ENCODE results near the gene CAMK2A.

CAMK2A gene

DNA sequence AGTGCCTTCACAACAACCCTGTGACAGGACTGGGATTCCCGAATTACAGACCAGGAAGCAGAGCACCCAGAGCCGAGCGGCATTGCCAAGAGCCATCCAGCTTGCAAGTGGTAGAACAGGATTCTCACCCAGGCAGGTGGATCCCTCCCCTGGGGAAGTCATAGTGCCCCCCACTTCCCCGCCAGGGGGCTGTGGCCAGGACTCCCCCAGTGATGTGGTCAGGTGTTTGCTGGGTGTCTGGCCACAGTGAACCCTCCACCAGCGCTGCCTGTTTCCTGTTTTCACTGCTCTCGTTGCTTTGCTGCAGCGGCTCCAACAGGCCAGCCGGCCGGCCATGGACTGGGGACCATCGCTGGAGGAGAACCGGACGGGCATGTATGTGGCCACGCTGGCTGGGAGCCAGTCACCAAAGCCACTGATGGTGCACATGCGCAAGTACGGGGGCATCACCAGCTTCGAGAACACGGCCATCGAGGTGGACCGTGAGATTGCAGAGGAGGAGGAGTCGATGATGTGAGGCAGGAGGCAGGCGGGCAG lies 80.4 kb downstream of the CAMK2A start:
- no peaks in the 10 kb centered on the region for H3K4me1 ChIP-seq (ENCODE audit: control insufficient read depth, insufficient read depth, low read length)
- POLR2A ChIA-PET, result no interaction called here

DNA sequence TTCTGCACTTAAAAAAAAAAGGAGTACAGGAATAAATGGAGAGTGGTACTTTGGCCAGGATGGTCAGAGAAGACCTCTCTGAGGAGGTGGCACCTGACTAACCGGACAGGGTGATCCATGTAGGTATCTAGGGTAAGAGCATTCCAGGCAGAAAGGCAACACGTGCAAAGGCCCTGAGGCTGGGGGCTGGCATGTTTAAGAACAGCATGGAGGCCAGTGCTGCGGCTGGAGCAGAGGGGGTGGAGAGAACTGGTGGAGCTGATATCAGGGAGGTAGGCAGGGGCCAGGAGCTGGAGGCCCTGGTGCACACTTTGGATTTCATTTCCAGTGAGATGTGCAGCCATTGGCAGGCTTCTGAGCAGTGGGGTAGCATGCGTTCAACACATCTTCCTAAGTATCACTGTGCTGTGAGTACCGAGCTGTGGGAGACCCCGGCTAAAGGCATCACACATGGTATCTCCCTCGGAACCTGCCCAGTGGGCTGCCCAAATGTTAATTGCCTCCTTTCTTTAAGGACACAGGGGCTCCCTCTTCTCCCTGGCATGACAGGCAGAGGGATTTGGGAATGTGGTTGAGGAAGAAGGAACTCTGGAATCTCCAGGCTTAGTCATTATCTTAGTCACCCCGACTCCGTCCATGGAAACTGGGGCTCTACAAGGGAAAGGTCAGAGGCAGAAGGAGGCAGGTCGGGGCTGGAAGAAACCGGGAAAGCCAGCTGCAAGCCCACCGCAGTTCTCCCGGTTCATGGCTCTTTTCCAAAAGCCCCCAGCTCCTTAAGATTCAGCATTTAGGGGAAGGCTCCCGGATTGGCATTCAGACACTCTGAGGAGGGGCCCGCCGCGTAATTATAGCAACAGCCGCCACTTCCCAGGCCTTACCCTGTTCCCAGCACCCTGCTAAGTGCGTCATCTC lies 81.1 kb downstream of the CAMK2A start:
- TF ChIP-seq ZNF214 (tag by site-specific recombination; IDR thresholded peaks at IDR 0.05; ENCODE audit: borderline replicate concordance), result no peak
- no peak for TF ChIP-seq ZBTB11 (tag by site-specific recombination; conservative IDR thresholded peaks at IDR 0.05; ENCODE audit: low read depth)
- TF ChIP-seq KLF16 (tag by site-specific recombination; IDR thresholded peaks at IDR 0.05), result no peak
- no peak for TF ChIP-seq ZBTB20 (tag by site-specific recombination; IDR thresholded peaks at IDR 0.05)
- TF ChIP-seq ZNF48 (tag by site-specific recombination; IDR thresholded peaks at IDR 0.05), result no peak
- TF ChIP-seq ZNF623 (tag by site-specific recombination; IDR thresholded peaks at IDR 0.05), result peak; percentile 94
- TF ChIP-seq RBAK (tag by site-specific recombination; IDR thresholded peaks at IDR 0.05), result no peak
- TF ChIP-seq ZBTB44 (tag by site-specific recombination; IDR thresholded peaks at IDR 0.05), result no peak
- TF ChIP-seq, protein P1, sequence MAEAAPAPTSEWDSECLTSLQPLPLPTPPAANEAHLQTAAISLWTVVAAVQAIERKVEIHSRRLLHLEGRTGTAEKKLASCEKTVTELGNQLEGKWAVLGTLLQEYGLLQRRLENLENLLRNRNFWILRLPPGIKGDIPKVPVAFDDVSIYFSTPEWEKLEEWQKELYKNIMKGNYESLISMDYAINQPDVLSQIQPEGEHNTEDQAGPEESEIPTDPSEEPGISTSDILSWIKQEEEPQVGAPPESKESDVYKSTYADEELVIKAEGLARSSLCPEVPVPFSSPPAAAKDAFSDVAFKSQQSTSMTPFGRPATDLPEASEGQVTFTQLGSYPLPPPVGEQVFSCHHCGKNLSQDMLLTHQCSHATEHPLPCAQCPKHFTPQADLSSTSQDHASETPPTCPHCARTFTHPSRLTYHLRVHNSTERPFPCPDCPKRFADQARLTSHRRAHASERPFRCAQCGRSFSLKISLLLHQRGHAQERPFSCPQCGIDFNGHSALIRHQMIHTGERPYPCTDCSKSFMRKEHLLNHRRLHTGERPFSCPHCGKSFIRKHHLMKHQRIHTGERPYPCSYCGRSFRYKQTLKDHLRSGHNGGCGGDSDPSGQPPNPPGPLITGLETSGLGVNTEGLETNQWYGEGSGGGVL (tag by site-specific recombination; IDR thresholded peaks at IDR 0.05), result no peak
- Histone ChIP-seq H3K27ac (ENCODE audit: extremely low read depth, low read depth, low read length) (no peak overlapping the region), H3K36me3 (ENCODE audit: control insufficient read depth in 2 of 2, insufficient read depth in 1 of 2, low read length in 2 of 2) (no peaks in the 10 kb centered on the region), H3K9me3 (ENCODE audit: control insufficient read depth, insufficient read depth, low read depth, low read length) (no peaks in the 10 kb centered on the region), H3K4me1 (ENCODE audit: control insufficient read depth, insufficient read depth, low read length) (no peaks in the 10 kb centered on the region), H3K4me3 (ENCODE audit: low read depth, low read length) (no peak overlapping the region)
- POLR2A ChIA-PET, result no interaction called here
- CTCF ChIA-PET, result interaction anchor here (0.6 to 1.1 kb wide), 3 partner anchors 48 to 912 kb away, joined by 3 to 5 read pairs (median 3); no protein-coding TSS in a partner anchor

More for the DNA sequence above, 80.4 kb downstream of the CAMK2A start:
- Histone ChIP-seq H3K9me3 (ENCODE audit: control insufficient read depth, insufficient read depth, low read depth, low read length) (no peaks in the 10 kb centered on the region), H3K4me3 (ENCODE audit: low read depth, low read length) (no peak overlapping the region), H3K27ac (ENCODE audit: extremely low read depth, low read depth, low read length) (no peak overlapping the region), H3K36me3 (ENCODE audit: control insufficient read depth in 2 of 2, insufficient read depth in 1 of 2, low read length in 2 of 2) (no peaks in the 10 kb centered on the region)
- CTCF ChIA-PET, result interaction anchor here (0.7 kb wide), 1 partner anchor 601 kb away, joined by 3 read pairs; no protein-coding TSS in a partner anchor
- TF ChIP-seq ZNF747 (tag by site-specific recombination; IDR thresholded peaks at IDR 0.05), result no peak
- no peak for TF ChIP-seq ZNF391 (tag by site-specific recombination; IDR thresholded peaks at IDR 0.05; ENCODE audit: borderline replicate concordance, low read depth)
- TF ChIP-seq ZNF221 (tag by site-specific recombination; IDR thresholded peaks at IDR 0.05; ENCODE audit: borderline replicate concordance), result no peak

DNA sequence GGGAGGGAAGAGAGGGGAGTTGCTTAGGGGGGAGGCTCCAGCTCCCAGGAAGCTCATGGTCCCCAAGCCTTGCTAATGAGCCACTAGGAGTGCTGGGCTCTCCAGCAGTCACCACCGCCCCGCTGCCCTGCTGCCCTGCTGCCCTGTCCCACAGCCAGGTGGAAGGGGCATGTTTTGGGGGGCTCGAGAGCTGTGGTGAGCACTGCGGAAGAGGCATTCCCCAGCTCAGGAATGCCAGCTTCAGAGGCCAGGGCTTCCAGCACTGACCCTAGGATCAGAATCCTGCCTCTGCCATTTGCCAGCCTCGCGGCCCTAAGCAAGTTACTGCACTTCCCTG lies 82.8 kb downstream of the CAMK2A start:
- CTCF ChIA-PET, result interaction anchor here (0.5 to 1.5 kb wide), 6 partner anchors 9 to 354 kb away, joined by 3 to 4 read pairs (median 4); no protein-coding TSS in a partner anchor

More for the DNA sequence above, 82.8 kb downstream of the CAMK2A start:
- TF ChIP-seq ZNF202 (tag by site-specific recombination; IDR thresholded peaks at IDR 0.05; ENCODE audit: borderline replicate concordance) (no peak), ZNF530 (tag by site-specific recombination; IDR thresholded peaks at IDR 0.05; ENCODE audit: low read depth) (no peak), ZNF404 (tag by site-specific recombination; IDR thresholded peaks at IDR 0.05) (no peak), ZNF585B (tag by site-specific recombination; IDR thresholded peaks at IDR 0.05) (no peak), ZBTB48 (tag by site-specific recombination; IDR thresholded peaks at IDR 0.05) (no peak)
- Histone ChIP-seq H3K9me3 (ENCODE audit: control insufficient read depth, insufficient read depth, low read depth, low read length) (no peaks in the 10 kb centered on the region), H3K4me3 (ENCODE audit: low read depth, low read length) (no peak overlapping the region), H3K27ac (ENCODE audit: extremely low read depth, low read depth, low read length) (no peak overlapping the region), H3K4me1 (ENCODE audit: control insufficient read depth, insufficient read depth, low read length) (no peaks in the 10 kb centered on the region), H3K36me3 (ENCODE audit: control insufficient read depth in 2 of 2, insufficient read depth in 1 of 2, low read length in 2 of 2) (no peaks in the 10 kb centered on the region)
- POLR2A ChIA-PET, result no interaction called here

Data from HEK293 (cell line).